Endothelial cell (in vitro differentiated cells): ENCODE data around the gene GRID1. TPM values are rescaled to one million over a fixed set of nuclear protein-coding genes. Genes with fewer than 3 reads are reported as not detected.
"Not testable (repeated sequence)": the region's sequence is repeated elsewhere in the genome, so short reads cannot be mapped to it uniquely, and the experiment has no call there.

ENCODE experiments used
- DNase-seq: peaks from one replicate; pipeline ENCODE4 v3.0.0; 2021; ENCODE audit warnings: low spot score
- H3K27ac Mint-ChIP-seq: one replicate; pipeline ENCODE4 v1.8.0; 2021; ENCODE audit warnings: mixed read lengths, inconsistent platforms; ENCODE audit not compliant: unreplicated experiment
- H3K27me3 Mint-ChIP-seq: one replicate; pipeline ENCODE4 v1.8.0; 2021; ENCODE audit warnings: mild to moderate bottlenecking, moderate library complexity, mixed read lengths, inconsistent platforms; ENCODE audit not compliant: unreplicated experiment
- H3K36me3 Mint-ChIP-seq: one replicate; pipeline ENCODE4 v1.8.0; 2021; ENCODE audit warnings: mild to moderate bottlenecking, low read depth, mixed read lengths, inconsistent platforms; ENCODE audit not compliant: unreplicated experiment
- H3K4me1 Mint-ChIP-seq: one replicate; pipeline ENCODE4 v1.8.0; 2021; ENCODE audit warnings: mild to moderate bottlenecking, mixed read lengths, inconsistent platforms; ENCODE audit not compliant: unreplicated experiment
- H3K4me3 Mint-ChIP-seq: one replicate; pipeline ENCODE4 v1.8.0; 2021; ENCODE audit warnings: mild to moderate bottlenecking, mixed read lengths, inconsistent platforms; ENCODE audit not compliant: unreplicated experiment
- H3K9me3 Mint-ChIP-seq: one replicate; pipeline ENCODE4 v1.8.0; 2021; ENCODE audit warnings: mixed read lengths, inconsistent platforms; ENCODE audit not compliant: unreplicated experiment
- CTCF ChIP-seq: fragments of 200-600 bp; sonication (generic); IDR thresholded peaks from one replicate; pipeline ENCODE4 v1.5.0; 2021; ENCODE audit warnings: antibody characterized with exemption; ENCODE audit not compliant: unreplicated experiment
- total RNA-seq: library from RNA; stranded (reverse); fragmentation: NEBNext Ultra II Directional; extraction: Animal tissue kit (Norgen Biotek cat#: 25700); gene quantifications from one replicate; pipeline ENCODE4 v1.2.1, GENCODE V29; 2021; ENCODE audit not compliant: unreplicated experiment

The GRID1 gene
- total RNA-seq, 1 donor from 2014 or later: 0.26 TPM

GRCh38 chr10:86108696-86109095 is 257.9 kb downstream of the GRID1 start:
- Mint-ChIP-seq H3K27me3 (peaks cover 1% of the 10 kb centered on the region), H3K4me3 (no peak overlapping the region), H3K9me3 (no peaks in the 10 kb centered on the region), H3K36me3 (no peaks in the 10 kb centered on the region), H3K4me1 (peaks cover 3% of the 10 kb centered on the region), H3K27ac (no peak overlapping the region)
- TF ChIP-seq CTCF: no peak
- no peak for DNase-seq

GRCh38 chr10:86107611-86108310 is 258.8 kb downstream of the GRID1 start:
- not testable (repeated sequence) for H3K4me1 Mint-ChIP-seq, H3K27ac Mint-ChIP-seq, H3K9me3 Mint-ChIP-seq, H3K36me3 Mint-ChIP-seq, H3K4me3 Mint-ChIP-seq, DNase-seq, H3K27me3 Mint-ChIP-seq

- no peak for TF ChIP-seq CTCF
- Mint-ChIP-seq H3K27ac (no peak overlapping the region), H3K27me3 (no peaks in the 10 kb centered on the region), H3K4me3 (no peak overlapping the region), H3K9me3 (no peaks in the 10 kb centered on the region), H3K4me1 (peaks cover 3% of the 10 kb centered on the region), H3K36me3 (no peaks in the 10 kb centered on the region)
- DNase-seq: no peak
These were observed 259.5 kb downstream of the GRID1 start for GRCh38 chr10:86107131-86107530.

GRCh38 chr10:86106616-86107015 is 260.0 kb downstream of the GRID1 start:
- Mint-ChIP-seq H3K27ac (no peak overlapping the region), H3K4me1 (peaks cover 3% of the 10 kb centered on the region), H3K36me3 (no peaks in the 10 kb centered on the region), H3K27me3 (no peaks in the 10 kb centered on the region), H3K4me3 (no peak overlapping the region), H3K9me3 (no peaks in the 10 kb centered on the region)
- DNase-seq: no peak
- TF ChIP-seq CTCF: no peak

GRCh38 chr10:86105640-86106039 is 261.0 kb downstream of the GRID1 start:
- peaks cover 3% of the 10 kb centered on the region for H3K4me1 Mint-ChIP-seq
- H3K27me3 Mint-ChIP-seq: peaks cover 2% of the 10 kb centered on the region
- H3K9me3 Mint-ChIP-seq: no peaks in the 10 kb centered on the region
- H3K4me3 Mint-ChIP-seq: no peak overlapping the region
- TF ChIP-seq CTCF: no peak
- no peak for DNase-seq
- H3K27ac Mint-ChIP-seq: no peak overlapping the region
- H3K36me3 Mint-ChIP-seq: no peaks in the 10 kb centered on the region
